Activated B cell treated with CpG ODN at 0.5 μM for 24 hours (primary cell): ENCODE results near the gene SPATA25. TPM values are rescaled to one million over a fixed set of nuclear protein-coding genes. Genes with fewer than 3 reads are reported as not detected.

Experiments used
- ATAC-seq: fragments of 200-7000 bp; cut with Tn5 transposase; one replicate; pipeline ENCODE4 v1.10.0; 2021; ENCODE audit warnings: low read depth, mild to moderate bottlenecking, moderate library complexity
- CTCF ChIA-PET: fragments of 350-600 bp; sonication (Branson Sonifier 250); formaldehyde crosslinking; loops from one replicate; lab custom pipeline; 2021; ENCODE audit warnings: antibody characterized with exemption; lab: Charles Lee
- POLR2A ChIA-PET: fragments of 350-600 bp; sonication (Branson Sonifier 250); formaldehyde crosslinking; loops from one replicate; lab custom pipeline; 2021; ENCODE audit warnings: antibody characterized with exemption; lab: Charles Lee
- DNase-seq: peaks from one replicate; pipeline ENCODE4 v3.0.0; 2022
- H3K27ac Mint-ChIP-seq: one replicate; pipeline ENCODE4 v1.8.0; 2020; ENCODE audit warnings: mixed read lengths
- H3K27me3 Mint-ChIP-seq: one replicate; pipeline ENCODE4 v1.8.0; 2021; ENCODE audit warnings: mixed read lengths
- H3K36me3 Mint-ChIP-seq: one replicate; pipeline ENCODE4 v1.8.0; 2021; ENCODE audit warnings: low read depth, mixed read lengths
- H3K4me1 Mint-ChIP-seq: one replicate; pipeline ENCODE4 v1.8.0; 2021; ENCODE audit warnings: mixed read lengths
- H3K4me3 Mint-ChIP-seq: one replicate; pipeline ENCODE4 v1.8.0; 2020; ENCODE audit warnings: mild to moderate bottlenecking, mixed read lengths
- H3K9me3 Mint-ChIP-seq: one replicate; pipeline ENCODE4 v1.8.0; 2020; ENCODE audit warnings: mixed read lengths
- CTCF ChIP-seq: fragments of 200-600 bp; IDR thresholded peaks from one replicate; pipeline ENCODE4 v1.8.0; 2022; ENCODE audit warnings: antibody characterized with exemption, mild to moderate bottlenecking
- intact Hi-C: fragments of 100-400 bp; cut with micrococcal nuclease; formaldehyde crosslinking; loops from one replicate; pipeline ENCODE4 v1.15.1; 2024
- total RNA-seq: library from RNA; stranded (reverse); gene quantifications from 2 replicates; pipeline ENCODE4 v1.2.3, GENCODE V29; 2022

The SPATA25 gene
- total RNA-seq, 1 donor from 2014 or later, result 0.53 TPM

GRCh38 chr20:45857114-45857881 is 30.1 kb downstream of the SPATA25 start, which contains the start of the genes ACOT8 and ZSWIM3:
TSS of gene ACOT8 (minus strand) at chr20:45857392. CDS start at chr20:45857315, 77 bp downstream.
TSS of gene ZSWIM3 (plus strand) at chr20:45857614. CDS start at chr20:45857826, 212 bp downstream.
- DNase-seq, result peak; percentile 67
- ChIA-PET CTCF (interaction anchor here (1.5 kb wide), 1 partner anchor 15 kb away, joined by 5 read pairs; no protein-coding TSS in a partner anchor), POLR2A (interaction anchor here (0.6 to 2.6 kb wide), 20 partner anchors 8 to 507 kb away, joined by 3 to 39 read pairs (median 4); partner anchors contain the start of genes CTSA, DNTTIP1, NEURL2 and PCIF1)
- intact Hi-C loops, result loop anchor here (1.0 to 2.0 kb wide), 8 partner anchors 15 to 232 kb away; partner anchors contain the start of genes CTSA, NCOA5, NEURL2 and UBE2C
- Mint-ChIP-seq H3K27ac (peak within 1 kb of the TSS; percentile 94), H3K27me3 (no peaks in the 10 kb centered on the region), H3K4me1 (peaks cover 48% of the 10 kb centered on the region), H3K4me3 (peak within 1 kb of the TSS; percentile 94), H3K36me3 (peaks cover 22% of the 10 kb centered on the region), H3K9me3 (no peaks in the 10 kb centered on the region)
- no peak for TF ChIP-seq CTCF
- peak; percentile 98 for ATAC-seq

GRCh38 chr20:45853484-45853883 is 33.9 kb downstream of the SPATA25 start:
- Mint-ChIP-seq H3K4me1 (peaks cover 38% of the 10 kb centered on the region), H3K36me3 (peaks cover 44% of the 10 kb centered on the region), H3K4me3 (no peak overlapping the region), H3K27me3 (no peaks in the 10 kb centered on the region), H3K27ac (no peak overlapping the region), H3K9me3 (no peaks in the 10 kb centered on the region)
- POLR2A ChIA-PET, result no interaction called here
- CTCF ChIA-PET, result no interaction called here
- DNase-seq (no peak), ATAC-seq (no peak)
- no peak for TF ChIP-seq CTCF
- intact Hi-C loops, result no loop called here

GRCh38 chr20:45852326-45852725 is 35.1 kb downstream of the SPATA25 start:
- intact Hi-C loops, result no loop called here
- Mint-ChIP-seq H3K36me3 (peaks cover 47% of the 10 kb centered on the region), H3K27me3 (no peaks in the 10 kb centered on the region), H3K4me3 (no peak overlapping the region), H3K9me3 (no peaks in the 10 kb centered on the region), H3K4me1 (peaks cover 27% of the 10 kb centered on the region), H3K27ac (no peak overlapping the region)
- ChIA-PET CTCF (no interaction called here), POLR2A (interaction anchor here (0.7 to 0.8 kb wide), 2 partner anchors 32 to 83 kb away, joined by 3 to 4 read pairs; partner anchors contain the start of gene PCIF1)
- ATAC-seq (no peak), DNase-seq (no peak)
- TF ChIP-seq CTCF, result no peak

- no peak overlapping the region for H3K27ac Mint-ChIP-seq
- H3K4me1 Mint-ChIP-seq, result peaks cover 21% of the 10 kb centered on the region
- no peaks in the 10 kb centered on the region for H3K9me3 Mint-ChIP-seq
- H3K27me3 Mint-ChIP-seq, result no peaks in the 10 kb centered on the region
- ChIA-PET POLR2A (interaction anchor here (0.6 kb wide), 1 partner anchor 25 kb away, joined by 3 read pairs; no protein-coding TSS in a partner anchor), CTCF (no interaction called here)
- peaks cover 45% of the 10 kb centered on the region for H3K36me3 Mint-ChIP-seq
- intact Hi-C loops, result no loop called here
- ATAC-seq (no peak), DNase-seq (no peak)
- TF ChIP-seq CTCF, result no peak
- H3K4me3 Mint-ChIP-seq, result no peak overlapping the region
Measured at GRCh38 chr20:45851501-45851900, 35.9 kb downstream of the SPATA25 start.

GRCh38 chr20:45850926-45851325 is 36.5 kb downstream of the SPATA25 start:
- ChIA-PET POLR2A (interaction anchor here (0.6 kb wide), 1 partner anchor 25 kb away, joined by 3 read pairs; no protein-coding TSS in a partner anchor), CTCF (no interaction called here)
- ATAC-seq, result no peak
- Mint-ChIP-seq H3K27me3 (no peaks in the 10 kb centered on the region), H3K4me1 (peaks cover 15% of the 10 kb centered on the region), H3K9me3 (no peaks in the 10 kb centered on the region), H3K36me3 (peaks cover 51% of the 10 kb centered on the region), H3K27ac (no peak overlapping the region), H3K4me3 (no peak overlapping the region)
- no peak for DNase-seq
- intact Hi-C loops, result no loop called here
- no peak for TF ChIP-seq CTCF
